MM.1S (cell line): Measurements from ENCODE around the gene WNT10A.

Experiments
- DNase-seq: peaks from one replicate; pipeline ENCODE4 v3.0.0-alpha.2; 2015
- H2AFZ ChIP-seq: fragments of 300-600 bp; sonication (generic); 2 replicates; pipeline ENCODE4 v1.6.0; 2016; ENCODE audit warnings: antibody characterized with exemption, low read length
- H3F3A ChIP-seq: fragments of 300-600 bp; sonication (generic); 2 replicates; pipeline ENCODE4 v1.6.1; 2016; ENCODE audit warnings: mild to moderate bottlenecking, antibody characterized with exemption, low read length, moderate library complexity, mixed read lengths; ENCODE audit not compliant: insufficient read depth
- H3K27ac ChIP-seq: fragments of 300-600 bp; sonication (generic); 2 replicates; pipeline ENCODE4 v1.5.1; 2016; ENCODE audit warnings: mild to moderate bottlenecking, low read length
- H3K27me3 ChIP-seq: fragments of 300-600 bp; sonication (generic); replicated peaks from 2 replicates; pipeline ENCODE4 v1.6.0; 2016; ENCODE audit warnings: low read length; ENCODE audit not compliant: insufficient read depth
- H3K36me3 ChIP-seq: fragments of 300-600 bp; sonication (generic); replicated peaks from 2 replicates; pipeline ENCODE4 v1.6.1; 2016; ENCODE audit warnings: mild to moderate bottlenecking, low read length, mixed read lengths; ENCODE audit not compliant: insufficient read depth
- H3K4me1 ChIP-seq: fragments of 300-600 bp; sonication (generic); 2 replicates; pipeline ENCODE4 v1.6.1; 2016; ENCODE audit warnings: low read length, mixed read lengths
- H3K4me2 ChIP-seq: fragments of 300-600 bp; sonication (generic); 2 replicates; pipeline ENCODE4 v1.6.0; 2016; ENCODE audit warnings: low read depth, low read length
- H3K4me3 ChIP-seq: fragments of 300-600 bp; sonication (generic); 2 replicates; pipeline ENCODE4 v1.5.1; 2016; ENCODE audit warnings: low read length, mixed read lengths
- H3K79me2 ChIP-seq: fragments of 300-600 bp; sonication (generic); 2 replicates; pipeline ENCODE4 v1.6.1; 2016; ENCODE audit warnings: mixed run types, low read length, mixed read lengths
- H3K9ac ChIP-seq: fragments of 300-600 bp; sonication (generic); 2 replicates; pipeline ENCODE4 v1.6.1; 2016; ENCODE audit warnings: low read length, mixed read lengths
- H3K9me2 ChIP-seq: fragments of 300-600 bp; sonication (generic); replicated peaks from 2 replicates; pipeline ENCODE4 v1.6.1; 2016; ENCODE audit warnings: mild to moderate bottlenecking, low read length, mixed read lengths; ENCODE audit not compliant: insufficient read depth
- H3K9me3 ChIP-seq: fragments of 300-600 bp; sonication (generic); replicated peaks from 2 replicates; pipeline ENCODE4 v1.6.1; 2016; ENCODE audit warnings: mild to moderate bottlenecking, low read length, mixed read lengths; ENCODE audit not compliant: insufficient read depth
- H4K20me1 ChIP-seq: fragments of 300-600 bp; sonication (generic); 2 replicates; pipeline ENCODE4 v1.6.1; 2016; ENCODE audit warnings: mild to moderate bottlenecking, low read length, moderate library complexity, mixed read lengths; ENCODE audit not compliant: insufficient read depth
- CTCF ChIP-seq: fragments of 300-600 bp; sonication (generic); IDR thresholded peaks from 2 replicates; pipeline ENCODE4 v1.5.1; 2016; ENCODE audit warnings: antibody characterized with exemption, low read length, mixed read lengths
- EZH2 ChIP-seq: fragments of 300-600 bp; sonication (generic); optimal IDR thresholded peaks from 2 replicates; pipeline ENCODE3; 2017; ENCODE audit warnings: low read depth, mild to moderate bottlenecking, antibody characterized with exemption, low read length, mixed read lengths
- EZH2phosphoT487 ChIP-seq: fragments of 300-600 bp; sonication (generic); IDR thresholded peaks from 2 replicates; pipeline ENCODE4 v1.6.1; 2018; ENCODE audit warnings: antibody characterized with exemption, low read length

The WNT10A gene

GRCh38 chr2:218884519-218884918 is 3.9 kb downstream of the WNT10A start:
- no peak for DNase-seq
- Histone ChIP-seq H3K9me2 (no peaks in the 10 kb centered on the region), H3K4me1 (peaks cover 63% of the 10 kb centered on the region), H3K79me2 (peaks cover 70% of the 10 kb centered on the region), H3F3A (peaks cover 40% of the 10 kb centered on the region), H3K36me3 (no peaks in the 10 kb centered on the region), H3K9ac (peak overlapping the region; percentile 82; the same call in 1 of the 2 replicates), H2AFZ (no peak overlapping the region), H4K20me1 (no peaks in the 10 kb centered on the region), H3K9me3 (no peaks in the 10 kb centered on the region), H3K4me3 (peak overlapping the region; percentile 66; the same call in 1 of the 2 replicates), H3K27ac (peak overlapping the region; percentile 86; the same call in 1 of the 2 replicates), H3K4me2 (peak overlapping the region; percentile 93), H3K27me3 (no peaks in the 10 kb centered on the region)
- TF ChIP-seq EZH2 (no peak), CTCF (no peak), EZH2phosphoT487 (no peak)

- no peak for TF ChIP-seq EZH2
- Histone ChIP-seq H2AFZ (no peak overlapping the region), H3K4me3 (no peak overlapping the region), H3K36me3 (no peaks in the 10 kb centered on the region), H3F3A (peaks cover 33% of the 10 kb centered on the region), H3K9me2 (no peaks in the 10 kb centered on the region), H3K4me2 (peak overlapping the region; percentile 93), H3K9me3 (no peaks in the 10 kb centered on the region), H3K4me1 (peaks cover 64% of the 10 kb centered on the region), H3K9ac (peak overlapping the region; percentile 82), H3K79me2 (peaks cover 70% of the 10 kb centered on the region), H3K27me3 (no peaks in the 10 kb centered on the region), H3K27ac (peak overlapping the region; percentile 86), H4K20me1 (no peaks in the 10 kb centered on the region)
- peak; percentile 88 for DNase-seq
Observed at GRCh38 chr2:218885981-218886947, 5.6 kb downstream of the WNT10A start.

- H3K4me3 ChIP-seq = no peak overlapping the region
- no peaks in the 10 kb centered on the region for H4K20me1 ChIP-seq
- peak overlapping the region; percentile 55 for H3K9ac ChIP-seq
- no peak overlapping the region for H2AFZ ChIP-seq
- H3K36me3 ChIP-seq = no peaks in the 10 kb centered on the region
- peaks cover 62% of the 10 kb centered on the region for H3K79me2 ChIP-seq
- peak overlapping the region; percentile 17 for H3K4me2 ChIP-seq
- no peak for DNase-seq
- H3K9me3 ChIP-seq = no peaks in the 10 kb centered on the region
- H3K27me3 ChIP-seq = no peaks in the 10 kb centered on the region
- H3K4me1 ChIP-seq = peaks cover 66% of the 10 kb centered on the region
- TF ChIP-seq CTCF (no peak), EZH2 (no peak), EZH2phosphoT487 (no peak)
- H3K27ac ChIP-seq = peak overlapping the region; percentile 86
- peaks cover 41% of the 10 kb centered on the region for H3F3A ChIP-seq
- H3K9me2 ChIP-seq = no peaks in the 10 kb centered on the region
Observed at GRCh38 chr2:218887079-218887478, 6.4 kb downstream of the WNT10A start.
